CD4-positive, alpha-beta T cell (primary cell): ENCODE results near the gene RPL22. TPM values are rescaled to one million over a fixed set of nuclear protein-coding genes. Genes with fewer than 3 reads are reported as not detected.

Experiments
- ATAC-seq: fragments of 200-7000 bp; cut with Tn5 transposase; one replicate; pipeline ENCODE4 v1.10.0; 2022; ENCODE audit warnings: mild to moderate bottlenecking; ENCODE audit not compliant: poor library complexity
- CTCF ChIA-PET: fragments of 350-600 bp; sonication (Branson Sonifier 250); formaldehyde crosslinking; loops from one replicate; lab custom pipeline; 2021; ENCODE audit warnings: antibody characterized with exemption, inconsistent platforms; lab: Charles Lee
- POLR2A ChIA-PET: fragments of 350-600 bp; sonication (Branson Sonifier 250); formaldehyde crosslinking; loops from one replicate; lab custom pipeline; 2021; ENCODE audit warnings: antibody characterized with exemption, inconsistent platforms; lab: Charles Lee
- DNase-seq, 14 experiments: peaks; one replicate each; pipeline ENCODE4 v3.0.0-alpha.2; 2013 to 2020; ENCODE audit warnings: mixed read lengths in 2 of 14
- H3K27ac ChIP-seq, 2 donors: one replicate each; pipeline versions ENCODE4 v1.5.1 to v1.7.0; 2013; ENCODE audit warnings: low read length in 2 of 2, low read depth in 1 of 2, mild to moderate bottlenecking in 1 of 2
- H3K27me3 ChIP-seq, 2 experiments: 1 replicate in 1 of 2; 2 replicates in 1 of 2; pipeline versions ENCODE4 v1.6.1 to v1.7.0; 2013; ENCODE audit warnings: low read length in 2 of 2, control low read depth in 1 of 2, mild to moderate bottlenecking in 1 of 2, moderate library complexity in 1 of 2; ENCODE audit not compliant: insufficient read depth in 2 of 2, control insufficient read depth in 1 of 2
- H3K36me3 ChIP-seq: one replicate; pipeline ENCODE4 v1.6.1; 2013; ENCODE audit warnings: low read length, control low read depth; ENCODE audit not compliant: insufficient read depth
- H3K4me1 ChIP-seq: one replicate; pipeline ENCODE4 v1.6.1; 2013; ENCODE audit warnings: low read length, control low read depth; ENCODE audit not compliant: insufficient read depth
- H3K4me3 ChIP-seq: one replicate; pipeline ENCODE4 v1.5.1; 2013; ENCODE audit warnings: mild to moderate bottlenecking, low read length, moderate library complexity
- H3K9me3 ChIP-seq, 2 experiments: 1 replicate in 1 of 2; 2 replicates in 1 of 2; pipeline versions ENCODE4 v1.6.1 to v1.7.0; 2013; ENCODE audit warnings: low read length in 2 of 2, mild to moderate bottlenecking in 2 of 2, control low read depth in 1 of 2, moderate library complexity in 1 of 2; ENCODE audit not compliant: control insufficient read depth in 1 of 2, insufficient read depth in 1 of 2
- H3K27ac Mint-ChIP-seq: one replicate; pipeline ENCODE4 v1.8.0; 2020; ENCODE audit warnings: mixed read lengths
- H3K27me3 Mint-ChIP-seq: one replicate; pipeline ENCODE4 v1.8.0; 2021; ENCODE audit warnings: mixed read lengths
- H3K36me3 Mint-ChIP-seq: one replicate; pipeline ENCODE4 v1.8.0; 2021; ENCODE audit warnings: low read depth, mixed read lengths
- H3K4me1 Mint-ChIP-seq: one replicate; pipeline ENCODE4 v1.8.0; 2021; ENCODE audit warnings: low read depth, mixed read lengths
- H3K4me3 Mint-ChIP-seq: one replicate; pipeline ENCODE4 v1.8.0; 2020; ENCODE audit warnings: mild to moderate bottlenecking, mixed read lengths
- H3K9me3 Mint-ChIP-seq: one replicate; pipeline ENCODE4 v1.8.0; 2020; ENCODE audit warnings: mixed read lengths
- CTCF ChIP-seq: fragments of 200-600 bp; IDR thresholded peaks from one replicate; pipeline ENCODE4 v1.8.0; 2022; ENCODE audit warnings: antibody characterized with exemption, mild to moderate bottlenecking
- intact Hi-C, 2 experiments: fragments of 100-400 bp; cut with DNase I in 1 of 2; cut with micrococcal nuclease in 1 of 2; formaldehyde crosslinking; loops; one replicate each; pipeline versions ENCODE4 v1.15.1 to v1.9.0; 2023 to 2025; cut with DNase I, micrococcal nuclease
- total RNA-seq, 174 experiments: library from RNA in 2 of 174; stranded (reverse) in 2 of 174; gene quantifications; one replicate each; pipeline ENCODE4 v1.2.3 and lab custom pipeline; 2021 to 2026

Gene RPL22
- total RNA-seq, 2 experiments from 2014 or later: 620 to 652 TPM

DNA sequence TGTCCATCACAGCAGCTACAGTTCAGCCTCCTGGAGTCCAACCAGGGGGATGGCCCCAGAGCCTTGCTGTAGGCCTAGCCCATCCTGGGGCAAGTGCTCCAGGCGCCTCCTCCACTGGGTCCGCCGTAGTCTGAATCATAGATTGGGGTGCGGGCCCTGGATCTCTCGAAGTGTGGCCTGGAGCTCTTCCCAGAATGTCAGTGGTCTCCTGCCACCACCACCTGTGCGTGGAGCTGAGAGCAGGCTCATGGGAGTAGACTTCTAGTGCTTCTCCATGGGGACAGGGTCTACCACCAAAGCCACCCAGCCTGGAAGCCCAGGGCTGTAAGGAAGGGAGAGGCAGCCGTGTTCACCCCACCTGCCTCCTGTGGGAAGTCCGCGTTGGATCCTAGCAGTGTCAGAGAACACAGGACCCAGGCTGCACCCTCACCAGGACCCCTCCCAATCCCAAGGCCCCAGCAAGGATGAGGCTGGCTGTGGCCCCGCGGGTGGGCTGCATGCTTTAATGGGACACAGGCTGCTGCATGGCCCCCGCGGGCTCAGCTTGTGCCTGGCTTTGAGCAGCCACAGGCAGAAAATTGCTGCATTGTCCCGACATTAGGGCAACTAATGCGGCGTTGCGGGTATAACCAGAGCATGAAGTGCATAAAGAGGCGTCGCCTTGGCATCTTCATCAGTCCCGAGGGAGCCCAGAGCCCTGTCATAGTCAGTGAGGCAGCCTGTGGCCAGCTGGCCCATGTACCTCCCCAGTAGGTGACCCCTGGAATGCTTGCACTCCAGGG is 43.8 kb upstream of the RPL22 start:
- Histone ChIP-seq H3K4me3 (no peak overlapping the region), H3K27me3 (peaks cover 67 to 77% of the 10 kb centered on the region in 2 experiments), H3K4me1 (peaks cover 32% of the 10 kb centered on the region), H3K36me3 (no peaks in the 10 kb centered on the region), H3K27ac (no peak overlapping the region), H3K9me3 (peaks cover 0 to 38% of the 10 kb centered on the region in 2 experiments)
- Mint-ChIP-seq H3K36me3 (no peaks in the 10 kb centered on the region), H3K27ac (no peak overlapping the region), H3K4me1 (peaks cover 22% of the 10 kb centered on the region), H3K4me3 (no peak overlapping the region), H3K9me3 (no peaks in the 10 kb centered on the region), H3K27me3 (peaks cover 72% of the 10 kb centered on the region)
- no peak for ATAC-seq
- TF ChIP-seq CTCF: no peak
- no peak for DNase-seq
- POLR2A ChIA-PET: no interaction called here
- CTCF ChIA-PET: no interaction called here
- intact Hi-C loops: no loop called here

DNA sequence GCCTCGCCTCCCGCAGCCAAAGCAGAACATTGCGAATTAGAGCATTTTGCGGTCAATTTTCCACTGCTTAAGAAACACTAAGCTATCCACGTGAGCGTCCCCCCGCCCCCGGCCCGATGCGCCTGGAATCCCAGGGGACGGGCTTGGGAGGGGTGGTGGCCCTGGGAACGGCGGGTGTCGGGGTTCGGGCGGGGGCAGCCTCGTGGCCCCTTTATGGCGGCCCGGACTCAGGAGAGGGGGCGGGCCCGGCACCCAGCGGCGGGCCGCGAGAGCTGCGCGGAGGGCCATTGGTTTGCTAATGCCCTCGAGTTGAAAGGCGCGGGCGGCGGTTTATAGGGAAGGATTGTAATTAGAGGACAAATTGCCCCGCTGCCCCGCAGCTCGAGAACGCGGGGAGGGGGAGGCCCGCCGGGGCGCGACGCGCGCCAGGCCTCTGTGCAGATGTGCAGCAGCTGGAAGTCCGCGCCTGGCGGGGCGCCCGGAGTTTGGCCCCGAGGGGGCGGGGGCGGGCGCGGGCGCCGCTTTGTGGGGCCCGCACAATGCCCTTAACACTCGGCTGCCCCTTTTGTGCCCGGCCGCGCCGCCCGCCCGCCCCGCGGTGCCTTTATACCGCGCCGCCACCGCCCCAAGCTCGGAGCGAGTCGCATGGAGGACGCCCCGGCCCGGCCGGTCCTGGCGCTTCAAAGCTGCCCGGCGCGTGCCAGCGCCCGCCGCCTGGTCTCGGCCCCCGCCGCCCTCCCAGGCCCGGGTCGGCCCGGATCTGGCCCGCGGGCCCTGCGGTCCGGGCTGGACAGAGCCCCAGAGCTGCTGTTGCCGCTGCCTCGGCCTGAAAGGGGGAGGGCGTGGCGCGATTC is 42.7 kb upstream of the RPL22 start:
- Histone ChIP-seq H3K27me3 (peaks cover 58 to 66% of the 10 kb centered on the region in 2 experiments), H3K9me3 (peaks cover 0 to 38% of the 10 kb centered on the region in 2 experiments), H3K4me1 (peaks cover 32% of the 10 kb centered on the region), H3K27ac (no peak overlapping the region), H3K36me3 (no peaks in the 10 kb centered on the region), H3K4me3 (no peak overlapping the region)
- ATAC-seq (no peak), DNase-seq (no peak)
- ChIA-PET CTCF (no interaction called here), POLR2A (interaction anchor here (0.7 kb wide), 1 partner anchor 217 kb away, joined by 3 read pairs; no protein-coding TSS in a partner anchor)
- no peaks in the 10 kb centered on the region for H3K9me3 Mint-ChIP-seq
- H3K27me3 Mint-ChIP-seq: peaks cover 60% of the 10 kb centered on the region
- TF ChIP-seq CTCF: no peak
- peaks cover 19% of the 10 kb centered on the region for H3K4me1 Mint-ChIP-seq
- H3K36me3 Mint-ChIP-seq: no peaks in the 10 kb centered on the region
- no peak overlapping the region for H3K27ac Mint-ChIP-seq
- no peak overlapping the region for H3K4me3 Mint-ChIP-seq
- intact Hi-C loops: no loop called here

DNA sequence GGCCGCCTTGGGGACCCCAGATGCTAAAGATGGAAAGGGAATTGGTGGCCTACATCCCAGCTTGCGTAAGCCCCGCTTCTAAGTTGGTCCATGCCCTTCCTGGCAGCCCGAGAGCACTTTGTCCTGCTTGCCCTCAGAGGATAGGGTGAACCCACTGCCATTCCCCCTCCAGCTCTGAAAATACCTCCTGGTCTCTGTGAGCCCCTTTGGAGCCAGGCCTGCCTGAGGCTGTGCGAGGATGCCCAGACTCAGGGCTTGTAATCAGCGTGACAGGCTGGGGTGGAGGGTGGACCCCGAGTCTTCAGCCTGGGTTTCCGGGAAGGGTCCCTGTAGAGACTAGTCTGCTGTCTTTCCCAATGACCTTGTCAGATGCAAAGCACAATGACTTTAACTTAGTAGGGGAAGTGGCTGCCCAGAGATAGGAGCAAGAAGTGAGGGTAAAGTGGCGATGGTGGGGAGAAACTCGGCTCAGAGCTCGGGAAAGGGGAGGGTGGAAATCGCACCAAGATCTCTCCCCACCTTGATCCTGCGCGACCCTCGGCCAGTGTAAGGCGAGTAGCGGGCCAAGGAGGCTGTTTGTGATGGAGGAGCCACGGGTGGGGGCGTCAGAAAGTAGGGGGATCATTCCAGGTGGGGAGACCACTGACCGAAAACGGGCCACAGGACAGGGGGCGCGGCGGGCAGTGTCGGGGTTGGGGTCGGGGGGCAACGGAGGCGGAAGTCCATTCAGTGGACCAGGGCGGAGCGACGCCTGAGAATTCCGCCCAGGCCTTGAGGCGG is 41.9 kb upstream of the RPL22 start:
- ATAC-seq (no peak), DNase-seq (no peak)
- intact Hi-C loops: no loop called here
- no peak overlapping the region for H3K27ac ChIP-seq
- H3K9me3 Mint-ChIP-seq: no peaks in the 10 kb centered on the region
- H3K27ac Mint-ChIP-seq: no peak overlapping the region
- H3K4me1 ChIP-seq: peaks cover 27% of the 10 kb centered on the region
- ChIA-PET POLR2A (no interaction called here), CTCF (no interaction called here)
- H3K4me1 Mint-ChIP-seq: peaks cover 11% of the 10 kb centered on the region
- peaks cover 0 to 36% of the 10 kb centered on the region in 2 experiments for H3K9me3 ChIP-seq
- peaks cover 52% of the 10 kb centered on the region for H3K27me3 Mint-ChIP-seq
- H3K36me3 Mint-ChIP-seq: no peaks in the 10 kb centered on the region
- H3K4me3 Mint-ChIP-seq: no peak overlapping the region
- H3K27me3 ChIP-seq: peaks cover 50 to 59% of the 10 kb centered on the region in 2 experiments
- no peaks in the 10 kb centered on the region for H3K36me3 ChIP-seq
- TF ChIP-seq CTCF: no peak
- H3K4me3 ChIP-seq: no peak overlapping the region
